ENCODE data around the gene AAK1. TPM values are rescaled to one million over a fixed set of nuclear protein-coding genes. Genes with fewer than 3 reads are reported as not detected.

Gene AAK1
- polyA plus RNA-seq, 3 donors = 9.8 to 18.9 (median 10.8) TPM

DNA sequence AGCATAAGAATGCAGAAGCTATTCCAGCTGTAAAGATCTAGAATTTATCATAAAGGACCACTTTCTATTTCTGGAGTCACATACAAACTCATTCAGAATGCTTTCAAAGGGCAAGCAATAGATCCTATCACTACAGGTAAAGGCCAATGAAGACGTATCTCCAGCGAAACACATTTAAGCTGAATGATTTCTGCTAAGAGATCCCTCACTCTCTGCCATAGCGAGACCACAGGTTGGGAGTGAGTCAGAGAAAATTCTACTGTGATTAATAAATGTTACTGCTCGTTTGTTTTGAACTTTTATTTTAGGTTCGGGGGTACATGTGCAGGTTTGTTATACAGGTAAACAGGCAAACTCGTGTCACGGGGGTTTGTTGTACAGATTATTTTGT lies 133.8 kb downstream of the AAK1 start:
- Mint-ChIP-seq H3K4me3 (no peak overlapping the region), H3K4me1 (peaks cover 38% of the 10 kb centered on the region), H3K27me3 (ENCODE audit: low read depth in 3 of 3) (no peaks in the 10 kb centered on the region), H3K9me3 (peaks cover 0 to 4% (median 0%) of the 10 kb centered on the region in 7 donors), H3K27ac (no peak overlapping the region), H3K36me3 (peaks cover 68 to 75% of the 10 kb centered on the region in 2 donors)
- Histone ChIP-seq H3K4me1 (ENCODE audit: control insufficient read depth in 1 of 2, insufficient read depth in 2 of 2, low read length in 2 of 2) (peaks cover 41 to 42% of the 10 kb centered on the region in 2 donors), H3K4me2 (replicated peaks; ENCODE audit: extremely low read depth, low read length, poor library complexity, severe bottlenecking) (no peak overlapping the region), H2AFZ (ENCODE audit: insufficient read depth, low read depth, low read length, poor library complexity, severe bottlenecking) (no peak overlapping the region), H4K20me1 (ENCODE audit: insufficient read depth, low read length) (no peaks in the 10 kb centered on the region), H3K9me3 (replicated peaks in 1 of 2; ENCODE audit: control insufficient read depth in 1 of 2, insufficient read depth in 1 of 2, low read length in 2 of 2) (no peaks in the 10 kb centered on the region), H3K27me3 (ENCODE audit: control insufficient read depth in 2 of 2, insufficient read depth in 2 of 2, low read length in 2 of 2) (no peaks in the 10 kb centered on the region), H3K36me3 (replicated peaks in 1 of 2; ENCODE audit: control insufficient read depth in 1 of 2, insufficient read depth in 2 of 2, low read length in 2 of 2) (peaks cover 51 to 69% of the 10 kb centered on the region in 2 donors), H3K79me2 (ENCODE audit: insufficient read depth, low read length) (no peaks in the 10 kb centered on the region), H3K4me3 (replicated peaks in 1 of 3; ENCODE audit: low read depth in 2 of 3, low read length in 3 of 3) (no peak overlapping the region), H3K27ac (ENCODE audit: low read depth in 1 of 2, low read length in 2 of 2) (peak overlapping the region in 1 of 2 donors; percentile 52), H3K9ac (ENCODE audit: insufficient read depth, low read length, poor library complexity, severe bottlenecking) (no peak overlapping the region)
- DNase-seq = no peak
- WGBS (ENCODE audit: insufficient coverage) = 100% methylated on average over 3 of the region's 7 CpGs
- no peak for TF ChIP-seq CTCF (IDR thresholded peaks at IDR 0.05)
- intact Hi-C loops (cut with micrococcal nuclease) = no loop called here

DNA sequence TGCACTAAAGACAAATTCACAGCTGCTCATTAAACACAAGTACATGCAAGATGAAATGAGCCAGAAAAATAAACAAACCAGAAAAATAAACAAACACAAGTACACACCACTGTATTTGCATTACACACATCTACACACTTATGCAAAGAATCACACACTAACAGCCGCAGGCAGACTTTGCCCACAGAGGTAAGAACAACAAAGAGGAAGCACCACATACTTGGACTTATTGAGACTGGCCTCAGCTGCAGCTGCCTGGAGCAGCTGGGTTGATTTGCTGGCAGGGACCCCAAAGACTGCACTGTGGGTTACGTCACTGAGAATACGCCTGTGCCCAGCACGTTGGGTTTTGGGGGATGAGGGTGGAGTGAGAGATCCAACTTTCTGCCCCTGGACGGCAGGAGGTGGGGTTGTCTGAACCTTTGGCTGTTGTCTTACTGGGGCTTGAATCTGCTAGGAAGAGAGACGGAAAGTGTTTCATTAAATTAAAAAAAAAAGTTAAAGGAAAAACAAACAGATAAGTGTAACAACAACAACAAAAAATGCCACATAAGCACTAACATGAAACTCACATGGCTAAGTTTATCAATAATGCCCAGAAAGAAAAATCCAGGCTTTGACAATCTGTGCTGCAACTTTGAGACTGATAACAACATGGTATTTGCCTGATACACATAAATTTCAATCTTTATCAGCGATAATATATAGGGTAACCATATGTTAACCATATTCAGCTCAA lies 134.4 kb downstream of the AAK1 start:
- Histone ChIP-seq H3K4me1 (ENCODE audit: control insufficient read depth in 1 of 2, insufficient read depth in 2 of 2, low read length in 2 of 2) (peaks cover 41 to 42% of the 10 kb centered on the region in 2 donors), H3K9me3 (replicated peaks in 1 of 2; ENCODE audit: control insufficient read depth in 1 of 2, insufficient read depth in 1 of 2, low read length in 2 of 2) (no peaks in the 10 kb centered on the region), H3K9ac (ENCODE audit: insufficient read depth, low read length, poor library complexity, severe bottlenecking) (no peak overlapping the region), H3K79me2 (ENCODE audit: insufficient read depth, low read length) (no peaks in the 10 kb centered on the region), H3K4me3 (replicated peaks in 1 of 3; ENCODE audit: low read depth in 2 of 3, low read length in 3 of 3) (no peak overlapping the region), H3K27ac (ENCODE audit: low read depth in 1 of 2, low read length in 2 of 2) (peak overlapping the region; percentile 26 to 55), H4K20me1 (ENCODE audit: insufficient read depth, low read length) (no peaks in the 10 kb centered on the region), H3K4me2 (replicated peaks; ENCODE audit: extremely low read depth, low read length, poor library complexity, severe bottlenecking) (no peak overlapping the region), H2AFZ (ENCODE audit: insufficient read depth, low read depth, low read length, poor library complexity, severe bottlenecking) (no peak overlapping the region), H3K36me3 (replicated peaks in 1 of 2; ENCODE audit: control insufficient read depth in 1 of 2, insufficient read depth in 2 of 2, low read length in 2 of 2) (peaks cover 45 to 64% of the 10 kb centered on the region in 2 donors), H3K27me3 (ENCODE audit: control insufficient read depth in 2 of 2, insufficient read depth in 2 of 2, low read length in 2 of 2) (no peaks in the 10 kb centered on the region)
- DNase-seq = no peak
- WGBS (ENCODE audit: insufficient coverage) = 19% methylated on average over 4 of the region's 7 CpGs
- Mint-ChIP-seq H3K36me3 (peaks cover 62 to 74% of the 10 kb centered on the region in 2 donors), H3K4me3 (no peak overlapping the region), H3K27ac (peak overlapping the region in 4 of 7 donors; percentile 38 to 75 (median 52)), H3K9me3 (peaks cover 0 to 4% (median 0%) of the 10 kb centered on the region in 7 donors), H3K27me3 (ENCODE audit: low read depth in 3 of 3) (no peaks in the 10 kb centered on the region), H3K4me1 (peaks cover 38% of the 10 kb centered on the region)
- TF ChIP-seq CTCF (IDR thresholded peaks at IDR 0.05) = no peak
- intact Hi-C loops (cut with micrococcal nuclease) = no loop called here

Data from CD14-positive monocyte (primary cell).